Renal pelvis (tissue), 12 donors: ENCODE measurements around the gene RPP14. TPM values are rescaled to one million over a fixed set of nuclear protein-coding genes. Genes with fewer than 3 reads are reported as not detected.
"Not testable (repeated sequence)": the region's sequence is repeated elsewhere in the genome, so short reads cannot be mapped to it uniquely, and the experiment has no call there.

Source experiments
- DNase-seq: peaks from one replicate; pipeline ENCODE4 v3.0.0-alpha.2; 2013
- long read RNA-seq, 16 experiments: transcript quantifications; one replicate each; lab custom pipeline, GENCODE V29; 2026
- polyA plus RNA-seq, 3 donors: library from polyadenylated mRNA; unstranded; fragments of 120-200 nt; gene quantifications; one replicate each; pipeline ENCODE4 v1.2.1, GENCODE V29; 2013; ENCODE audit not compliant: insufficient read length in 3 of 3

RPP14 gene
- 10 to 100 TPM; 17.0 to 23.4 (median 21.2) TPM for polyA plus RNA-seq
- long read RNA-seq, donor 1, full-length matches to known transcripts, result 4 of 4 reads
- long read RNA-seq, donor 1, partial matches to known transcripts, result 0 of 4 reads
- long read RNA-seq, donor 1, other reads (novel, unspliced or antisense), result 0 of 4 reads
- long read RNA-seq, donor 2, full-length matches to known transcripts, result 6 of 6 reads
- long read RNA-seq, donor 2, partial matches to known transcripts, result 0 of 6 reads
- long read RNA-seq, donor 2, other reads (novel, unspliced or antisense), result 0 of 6 reads
- long read RNA-seq, donor 3, transcript RPP14-201 (6 exons, 3,121 nt), result major isoform, 6 of 6 reads
- long read RNA-seq, donor 3, partial matches to known transcripts, result 0 of 6 reads
- long read RNA-seq, donor 3, other reads (novel, unspliced or antisense), result 0 of 6 reads
- long read RNA-seq, donor 4, full-length matches to known transcripts, result 6 of 6 reads
- long read RNA-seq, donor 4, partial matches to known transcripts, result 0 of 6 reads
- long read RNA-seq, donor 4, other reads (novel, unspliced or antisense), result 0 of 6 reads
- long read RNA-seq, donor 5, full-length matches to known transcripts, result 10 of 20 reads
- long read RNA-seq, donor 5, partial matches to known transcripts, result 10 of 20 reads
- long read RNA-seq, donor 5, other reads (novel, unspliced or antisense), result 0 of 20 reads
- long read RNA-seq, donor 6, full-length matches to known transcripts, result 6 of 6 reads
- long read RNA-seq, donor 6, partial matches to known transcripts, result 0 of 6 reads
- long read RNA-seq, donor 6, other reads (novel, unspliced or antisense), result 0 of 6 reads
- long read RNA-seq, donor 7, full-length matches to known transcripts, result 8 of 8 reads
- long read RNA-seq, donor 7, partial matches to known transcripts, result 0 of 8 reads
- long read RNA-seq, donor 7, other reads (novel, unspliced or antisense), result 0 of 8 reads
- long read RNA-seq, donor 8, full-length matches to known transcripts, result 5 of 5 reads
- long read RNA-seq, donor 8, partial matches to known transcripts, result 0 of 5 reads
- long read RNA-seq, donor 8, other reads (novel, unspliced or antisense), result 0 of 5 reads
- long read RNA-seq, donor 9, full-length matches to known transcripts, result 10 of 18 reads
- long read RNA-seq, donor 9, partial matches to known transcripts, result 8 of 18 reads
- long read RNA-seq, donor 9, other reads (novel, unspliced or antisense), result 0 of 18 reads
- long read RNA-seq, donor 10, full-length matches to known transcripts, result 4 of 4 reads
- long read RNA-seq, donor 10, partial matches to known transcripts, result 0 of 4 reads
- long read RNA-seq, donor 10, other reads (novel, unspliced or antisense), result 0 of 4 reads
- long read RNA-seq, donor 11, full-length matches to known transcripts, result 7 of 20 reads
- long read RNA-seq, donor 11, partial matches to known transcripts, result 13 of 20 reads
- long read RNA-seq, donor 11, other reads (novel, unspliced or antisense), result 0 of 20 reads
- long read RNA-seq, donor 12, full-length matches to known transcripts, result 12 of 12 reads
- long read RNA-seq, donor 12, partial matches to known transcripts, result 0 of 12 reads
- long read RNA-seq, donor 12, other reads (novel, unspliced or antisense), result 0 of 12 reads
- long read RNA-seq, donor 13, full-length matches to known transcripts, result 5 of 21 reads
- long read RNA-seq, donor 13, partial matches to known transcripts, result 16 of 21 reads
- long read RNA-seq, donor 13, other reads (novel, unspliced or antisense), result 0 of 21 reads
- long read RNA-seq, donor 14, result 0 reads
- long read RNA-seq, donor 15, full-length matches to known transcripts, result 12 of 22 reads
- long read RNA-seq, donor 15, partial matches to known transcripts, result 10 of 22 reads
- long read RNA-seq, donor 15, other reads (novel, unspliced or antisense), result 0 of 22 reads
- long read RNA-seq, donor 16, full-length matches to known transcripts, result 10 of 10 reads
- long read RNA-seq, donor 16, partial matches to known transcripts, result 0 of 10 reads
- long read RNA-seq, donor 16, other reads (novel, unspliced or antisense), result 0 of 10 reads

- DNase-seq, result peak; percentile 97
Observed at GRCh38 chr3:58305882-58306711, at the start of gene RPP14, which contains the start of gene HTD2. Gene RPP14 (plus strand): TSS chr3:58306245. CDS start chr3:58310330, 4,085 bp downstream. Gene HTD2 (plus strand): TSS chr3:58306520. CDS start chr3:58317614, 11,094 bp downstream.

GRCh38 chr3:58256511-58256910 lies 49.5 kb upstream of the RPP14 start:
- DNase-seq, result no peak

GRCh38 chr3:58258392-58259055 lies 47.5 kb upstream of the RPP14 start:
- no peak for DNase-seq

DNA sequence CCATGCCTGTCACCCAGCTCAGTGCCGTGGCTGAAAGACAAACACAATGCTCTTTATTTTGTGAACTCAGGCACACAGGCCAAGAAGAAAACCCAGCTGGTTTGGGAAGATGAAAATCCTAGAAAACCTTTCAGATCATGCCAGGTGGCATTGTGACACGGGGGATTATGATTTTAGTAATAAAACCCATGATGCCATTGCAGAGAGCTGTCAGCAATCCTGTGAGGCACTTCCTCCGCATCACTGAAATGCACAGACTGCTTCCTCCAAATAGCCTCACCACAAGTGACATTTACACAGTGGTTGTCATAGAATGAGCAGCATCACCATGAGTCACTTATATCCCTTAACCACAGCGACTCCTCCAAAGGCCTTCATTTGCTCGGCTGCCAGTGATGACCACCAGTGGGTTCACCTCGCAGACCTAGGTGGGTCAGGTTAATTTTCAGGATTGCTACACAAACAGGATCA lies 45.7 kb upstream of the RPP14 start:
- DNase-seq, result no peak

DNA sequence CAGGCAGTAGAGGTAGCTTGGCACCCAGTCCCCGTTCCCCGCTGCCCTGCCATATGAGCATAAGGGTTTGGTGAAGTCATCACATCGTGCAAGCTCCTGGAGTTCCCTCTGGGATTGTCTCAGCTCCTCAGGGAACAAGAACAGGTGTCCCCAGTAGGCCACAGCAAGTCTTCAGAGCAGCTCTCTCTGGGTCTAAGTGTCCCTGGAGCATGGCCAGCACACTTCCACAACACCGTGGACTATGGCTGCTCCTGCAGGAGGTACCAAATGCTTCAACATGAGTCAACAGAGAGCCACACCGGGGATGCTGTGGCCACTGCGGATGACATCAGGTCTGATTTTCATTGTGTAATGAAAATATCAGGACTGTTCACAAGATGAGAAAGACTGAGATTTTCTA lies 45.3 kb upstream of the RPP14 start:
- no peak for DNase-seq

GRCh38 chr3:58261954-58262666 lies 43.9 kb upstream of the RPP14 start:
- no peak for DNase-seq

- DNase-seq, result no peak
Observed at GRCh38 chr3:58266577-58266976, 39.5 kb upstream of the RPP14 start.

GRCh38 chr3:58267543-58267942 lies 38.5 kb upstream of the RPP14 start:
- not testable (repeated sequence) for DNase-seq

DNA sequence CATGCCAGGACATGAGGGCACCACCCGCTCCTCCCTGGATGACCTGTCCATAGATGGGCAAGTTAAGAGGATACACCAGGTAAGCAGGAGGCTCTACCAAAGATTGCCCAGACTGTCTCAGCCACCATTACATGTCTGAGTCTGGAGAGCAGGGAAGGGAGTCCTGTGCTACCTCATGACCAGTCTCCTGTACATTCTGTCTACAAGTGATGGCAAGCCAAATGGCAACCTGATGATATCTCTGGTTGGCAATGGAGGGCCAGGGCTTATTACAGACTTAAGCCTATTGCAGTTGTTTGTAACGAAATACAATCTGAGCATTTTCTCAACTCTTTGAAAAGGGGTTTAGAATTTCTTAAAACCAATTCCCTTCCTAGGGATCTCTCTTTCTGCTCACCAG lies 36.7 kb upstream of the RPP14 start:
- no peak for DNase-seq

- DNase-seq, result no peak
Observed at GRCh38 chr3:58270485-58270884, 35.6 kb upstream of the RPP14 start.

DNA sequence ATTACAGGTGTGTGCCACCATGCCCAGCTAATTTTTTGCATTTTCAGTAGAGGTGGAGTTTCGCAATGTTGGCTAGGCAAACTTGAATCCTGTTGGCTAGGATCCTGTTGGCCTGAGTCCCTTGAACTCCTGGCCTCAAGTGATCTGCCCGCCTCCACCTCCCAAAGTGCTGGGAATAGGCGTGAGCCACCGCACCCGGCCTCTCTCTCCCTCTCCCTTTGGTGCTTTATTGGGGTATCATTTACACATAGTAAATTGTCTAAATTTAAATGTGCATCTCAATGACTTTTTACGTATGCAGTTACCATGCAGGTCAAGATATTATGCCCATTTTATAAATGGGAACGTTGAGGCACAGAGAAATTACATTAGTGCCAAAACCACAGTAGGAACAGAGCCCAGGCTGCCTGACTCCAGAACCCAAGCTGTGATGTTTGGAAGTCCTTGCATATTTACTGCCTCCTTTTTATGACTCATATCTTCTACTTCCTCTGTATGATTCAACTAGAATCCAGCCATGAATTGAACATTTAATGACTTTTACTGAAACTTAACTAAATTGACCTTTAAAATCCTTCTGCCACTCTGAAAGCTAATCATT lies 34.0 kb upstream of the RPP14 start:
- no peak for DNase-seq

- DNase-seq, result no peak
Observed at GRCh38 chr3:58272891-58273290, 33.2 kb upstream of the RPP14 start.

- not testable (repeated sequence) for DNase-seq
Observed at GRCh38 chr3:58273362-58273761, 32.7 kb upstream of the RPP14 start.

DNA sequence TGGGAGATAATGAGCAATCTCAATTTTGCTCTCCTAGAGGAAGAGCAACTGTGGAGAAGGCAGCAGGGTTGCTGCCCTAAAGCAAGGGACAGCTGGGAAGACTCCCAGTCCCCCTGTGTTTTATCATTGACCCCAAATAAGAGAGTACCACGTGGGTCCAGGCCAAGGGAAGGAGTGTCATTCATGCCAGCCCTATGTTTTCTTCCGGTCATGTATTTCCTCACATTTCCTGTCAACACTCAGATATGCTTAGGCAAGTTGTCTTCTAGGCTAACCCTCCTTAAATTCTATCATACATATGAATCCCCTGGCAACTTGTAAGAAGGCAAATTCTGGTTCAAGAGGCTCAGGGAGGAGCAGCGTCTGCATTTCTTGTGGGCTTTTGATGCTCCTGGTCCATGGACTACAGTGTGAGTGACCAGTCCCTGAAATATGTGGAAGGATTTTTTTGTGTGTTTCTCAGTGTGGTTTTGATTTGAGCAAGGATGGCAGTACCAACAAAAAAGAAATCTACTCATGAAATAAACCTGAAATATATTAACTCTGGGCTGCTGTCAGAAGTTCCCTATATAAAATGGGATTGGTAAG lies 31.9 kb upstream of the RPP14 start:
- DNase-seq, result no peak

- no peak for DNase-seq
Observed at GRCh38 chr3:58281069-58281468, 25.0 kb upstream of the RPP14 start.

DNA sequence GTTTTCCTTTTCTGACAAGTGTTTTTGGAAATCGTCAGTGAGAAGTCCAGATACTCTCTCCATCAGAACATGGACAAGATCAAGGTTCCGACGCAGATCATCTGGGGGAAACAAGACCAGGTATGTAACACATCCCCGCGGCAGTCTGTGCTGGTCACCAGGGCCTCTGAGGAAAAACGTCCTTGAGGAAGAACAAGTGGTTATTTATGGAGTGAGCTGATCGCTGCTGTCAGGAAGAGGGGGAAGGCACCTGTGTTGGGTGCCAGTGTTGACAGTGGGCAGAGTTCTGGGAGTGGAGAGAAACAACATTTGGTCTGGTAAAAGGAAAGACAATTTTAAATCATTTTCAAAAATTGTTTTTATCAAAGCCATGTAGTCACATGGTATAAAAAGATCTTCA lies 20.7 kb upstream of the RPP14 start:
- no peak for DNase-seq

GRCh38 chr3:58287354-58287753 lies 18.7 kb upstream of the RPP14 start:
- no peak for DNase-seq
